Retinal pigment epithelial cell (primary cell): ENCODE results near the gene CELSR1.

Source experiments
- DNase-seq: peaks from one replicate; pipeline ENCODE4 v3.0.0-alpha.2; 2010; ENCODE audit warnings: low read depth
- H3K4me3 ChIP-seq: 2 replicates; pipeline ENCODE4 v1.5.1; 2011; ENCODE audit warnings: mild to moderate bottlenecking, low read length, control low read depth, moderate library complexity
- TF ChIP-seq, protein P1 (sequence below): conservative IDR thresholded peaks from 2 replicates; pipeline ENCODE4 v1.5.1; 2011; ENCODE audit warnings: low read depth, low read length, control low read depth, inconsistent platforms

The CELSR1 gene

DNA sequence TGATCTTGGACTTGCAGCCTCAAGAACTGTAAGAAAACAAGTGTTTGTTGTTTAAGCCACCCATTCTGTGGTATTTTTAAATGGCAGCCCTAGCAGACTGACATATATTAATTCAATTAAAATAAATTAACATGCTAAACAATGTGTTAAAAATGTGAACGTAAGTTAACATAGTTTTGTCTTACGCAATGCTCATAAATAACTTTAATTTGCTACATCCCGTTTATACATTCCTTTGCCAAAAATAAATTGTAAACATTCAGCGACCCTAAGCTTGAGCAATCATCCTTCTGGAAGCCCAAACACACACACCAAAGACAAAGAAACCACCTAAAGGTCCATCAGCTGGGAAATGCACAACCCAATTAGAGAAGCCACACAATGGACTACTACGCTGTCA lies 70.4 kb downstream of the CELSR1 start:
- TF ChIP-seq, protein P1, sequence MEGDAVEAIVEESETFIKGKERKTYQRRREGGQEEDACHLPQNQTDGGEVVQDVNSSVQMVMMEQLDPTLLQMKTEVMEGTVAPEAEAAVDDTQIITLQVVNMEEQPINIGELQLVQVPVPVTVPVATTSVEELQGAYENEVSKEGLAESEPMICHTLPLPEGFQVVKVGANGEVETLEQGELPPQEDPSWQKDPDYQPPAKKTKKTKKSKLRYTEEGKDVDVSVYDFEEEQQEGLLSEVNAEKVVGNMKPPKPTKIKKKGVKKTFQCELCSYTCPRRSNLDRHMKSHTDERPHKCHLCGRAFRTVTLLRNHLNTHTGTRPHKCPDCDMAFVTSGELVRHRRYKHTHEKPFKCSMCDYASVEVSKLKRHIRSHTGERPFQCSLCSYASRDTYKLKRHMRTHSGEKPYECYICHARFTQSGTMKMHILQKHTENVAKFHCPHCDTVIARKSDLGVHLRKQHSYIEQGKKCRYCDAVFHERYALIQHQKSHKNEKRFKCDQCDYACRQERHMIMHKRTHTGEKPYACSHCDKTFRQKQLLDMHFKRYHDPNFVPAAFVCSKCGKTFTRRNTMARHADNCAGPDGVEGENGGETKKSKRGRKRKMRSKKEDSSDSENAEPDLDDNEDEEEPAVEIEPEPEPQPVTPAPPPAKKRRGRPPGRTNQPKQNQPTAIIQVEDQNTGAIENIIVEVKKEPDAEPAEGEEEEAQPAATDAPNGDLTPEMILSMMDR = no peak
- H3K4me3 ChIP-seq = no peak overlapping the region
- DNase-seq = no peak

DNA sequence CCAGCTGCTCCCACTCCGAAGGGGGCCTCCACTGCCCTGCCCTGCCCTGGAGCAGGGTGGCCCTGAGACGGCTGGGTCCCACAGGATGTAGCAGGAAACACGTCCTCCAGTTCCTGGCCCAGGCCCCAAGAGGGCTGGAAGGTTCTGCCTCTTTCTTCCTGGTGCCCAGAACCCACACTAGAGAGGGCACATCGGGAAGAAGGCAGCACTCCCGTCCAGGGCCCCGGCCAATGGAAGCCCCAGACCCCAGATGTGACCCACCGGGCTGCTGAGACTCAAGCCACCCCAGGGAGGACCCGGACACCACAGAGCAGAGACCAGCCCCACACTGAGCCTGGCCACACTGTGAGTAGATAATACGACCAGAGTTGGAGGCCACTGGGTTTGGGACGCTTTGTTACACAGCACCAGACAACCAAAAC lies 71.2 kb downstream of the CELSR1 start:
- DNase-seq = no peak
- TF ChIP-seq, protein P1 = no peak
- no peak overlapping the region for H3K4me3 ChIP-seq

DNA sequence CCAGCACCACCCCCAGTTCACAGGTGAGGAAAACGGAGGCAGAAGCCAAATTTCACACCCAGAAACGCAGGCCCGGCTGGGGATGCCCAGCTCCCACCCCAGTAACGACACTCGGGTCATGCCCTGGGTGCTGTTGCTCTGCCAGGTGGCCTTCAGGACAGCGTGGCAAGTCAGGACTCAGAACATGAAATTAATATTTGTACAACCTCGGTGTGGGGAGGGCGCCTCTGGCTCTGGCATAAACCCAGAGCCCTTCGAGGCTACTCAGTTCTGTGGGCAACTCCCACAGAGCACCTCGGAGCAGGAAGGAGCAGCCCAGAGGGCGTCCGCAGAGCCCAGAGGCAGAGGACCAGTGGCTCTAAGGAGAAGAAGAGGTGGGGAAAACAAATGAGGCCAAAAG lies 71.6 kb downstream of the CELSR1 start:
- no peak for DNase-seq
- TF ChIP-seq, protein P1 = no peak
- H3K4me3 ChIP-seq = no peak overlapping the region

DNA sequence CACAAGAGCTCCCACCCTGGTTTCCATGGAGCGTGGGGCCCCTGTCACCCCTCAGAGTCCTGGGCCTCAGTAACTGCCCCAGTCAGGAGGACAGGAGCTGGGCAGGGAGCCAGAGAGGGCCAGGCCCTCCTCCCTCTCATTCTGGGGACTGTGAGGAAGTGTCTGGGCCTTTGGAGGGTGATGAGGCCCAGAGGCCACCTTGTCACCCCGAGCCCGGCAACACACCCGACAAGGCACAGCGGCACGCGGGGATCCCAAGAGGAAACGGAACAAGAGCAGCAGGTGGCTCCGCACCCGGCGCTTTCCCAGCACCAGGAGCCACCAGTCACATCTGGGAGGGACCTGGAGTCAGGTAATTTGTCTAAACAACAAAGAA lies 72.1 kb downstream of the CELSR1 start:
- DNase-seq = no peak
- no peak overlapping the region for H3K4me3 ChIP-seq

DNA sequence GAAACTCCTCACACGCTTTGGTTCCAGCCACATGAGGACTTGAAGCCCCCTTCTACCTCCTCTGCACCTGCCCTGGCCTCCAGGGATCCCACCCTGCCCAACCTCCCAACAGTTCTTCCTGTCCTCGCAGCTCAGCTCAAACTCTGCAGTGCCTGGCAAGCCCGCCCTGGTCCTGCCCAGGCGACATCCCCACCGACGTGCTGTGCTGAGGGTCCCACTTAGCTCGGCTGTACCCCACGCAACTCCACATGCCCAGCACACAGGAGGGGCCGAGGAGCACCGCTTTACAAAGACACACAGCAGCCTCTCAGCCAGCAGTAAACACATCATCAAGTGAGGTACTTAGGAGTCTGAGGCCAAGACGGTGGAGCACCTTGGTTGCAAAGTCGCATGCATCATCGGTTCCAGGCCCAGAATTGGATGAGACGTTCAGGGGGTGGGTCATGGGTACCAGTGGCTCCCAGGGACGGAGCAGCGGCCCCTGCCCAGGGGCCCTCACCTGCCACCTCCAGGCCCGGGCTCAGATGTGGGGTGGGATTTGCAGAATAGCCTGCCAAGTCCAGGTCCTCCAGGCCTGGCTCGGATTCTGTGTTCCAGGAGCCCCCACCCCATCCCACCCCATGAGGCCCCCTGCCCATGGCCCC lies 72.6 kb downstream of the CELSR1 start:
- no peak for DNase-seq
- no peak overlapping the region for H3K4me3 ChIP-seq

More for the DNA sequence above, 72.1 kb downstream of the CELSR1 start:
- TF ChIP-seq, protein P1 = no peak

DNA sequence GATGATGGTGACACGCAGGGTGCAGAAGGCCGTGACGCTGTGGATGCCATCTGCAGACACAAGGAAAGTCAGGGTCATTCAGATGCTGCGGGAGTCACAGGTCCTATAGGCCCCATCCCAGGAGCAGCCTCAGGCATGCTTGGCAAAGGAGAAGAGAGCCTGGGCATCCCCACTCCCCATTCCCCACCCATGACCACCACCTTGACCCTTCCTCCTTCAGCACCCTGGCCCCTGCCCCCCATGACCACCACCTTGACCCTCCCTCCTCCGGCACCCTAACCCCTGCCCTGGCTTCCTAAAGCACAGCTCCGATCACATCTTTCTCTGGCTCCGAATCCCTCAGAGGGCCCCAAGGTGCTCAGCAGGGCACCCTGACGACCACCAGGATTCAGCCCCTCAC lies 73.1 kb downstream of the CELSR1 start:
- TF ChIP-seq, protein P1 = no peak
- H3K4me3 ChIP-seq = no peak overlapping the region
- no peak for DNase-seq

More for the DNA sequence above, 72.6 kb downstream of the CELSR1 start:
- TF ChIP-seq, protein P1 = no peak

DNA sequence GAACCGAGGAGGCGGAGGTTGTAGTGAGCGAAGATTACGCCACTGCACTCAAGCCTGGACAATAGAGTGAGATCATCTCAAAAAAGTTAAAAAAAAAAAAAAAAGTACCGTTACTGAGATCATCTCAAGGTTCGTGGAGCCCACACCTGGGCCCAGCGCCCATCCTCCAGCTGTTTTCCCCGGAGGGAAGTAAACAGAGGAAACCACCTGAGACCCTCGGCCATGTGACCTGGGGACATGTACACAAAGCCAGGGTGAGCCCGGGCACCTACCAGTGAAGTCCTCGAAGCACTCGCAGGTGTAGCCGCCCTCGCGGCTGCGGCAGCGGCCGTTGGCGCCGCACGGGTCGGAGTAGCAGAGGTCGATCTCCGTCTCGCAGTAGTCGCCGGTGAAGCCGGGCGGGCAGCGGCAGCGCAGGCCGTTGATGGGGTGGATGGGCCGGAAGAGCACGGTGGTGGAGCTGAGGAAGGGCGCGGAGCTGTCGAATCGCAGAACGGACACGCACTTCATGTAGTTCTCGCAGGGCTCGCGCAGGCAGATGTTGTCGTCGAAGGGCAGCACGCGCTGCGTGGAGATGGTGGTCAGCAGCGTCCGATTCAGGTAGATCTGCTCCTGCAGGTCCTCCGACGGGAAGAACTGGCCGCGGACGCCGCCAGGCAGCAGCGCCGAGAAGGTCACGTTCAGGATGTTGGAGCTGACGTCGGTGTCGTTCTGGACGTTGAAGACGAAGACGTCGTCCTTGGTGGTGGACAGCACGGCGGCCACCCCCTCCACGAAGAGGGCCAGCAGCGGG lies 73.8 kb downstream of the CELSR1 start:
- H3K4me3 ChIP-seq = no peak overlapping the region
- TF ChIP-seq, protein P1 = no peak
- no peak for DNase-seq
